A204.1 (cell line): ENCODE data around the gene ZCWPW2.

Source experiments
- FAIRE-seq: peaks from 2 replicates; lab custom pipeline; 2012; peaks lifted over from hg19 to GRCh38; lab: Jason Lieb, UNC

ZCWPW2 gene

GRCh38 chr3:28348629-28349468, at the start of gene ZCWPW2, which contains the start of gene AZI2:
Gene ZCWPW2 (plus strand): TSS chr3:28348721. CDS start chr3:28413069, 64,348 bp downstream.
Gene AZI2 (minus strand): TSS chr3:28348824. CDS start chr3:28340617, 8,207 bp downstream.
- peak; percentile 93 for FAIRE-seq

GRCh38 chr3:28299705-28300104, 48.8 kb upstream of the ZCWPW2 start:
- FAIRE-seq, result peak; percentile 47

GRCh38 chr3:28300345-28300962, 48.1 kb upstream of the ZCWPW2 start:
- FAIRE-seq, result no peak

GRCh38 chr3:28301688-28302087, 46.8 kb upstream of the ZCWPW2 start:
- no peak for FAIRE-seq

- FAIRE-seq, result peak; percentile 53
These were observed 40.3 kb upstream of the ZCWPW2 start for GRCh38 chr3:28308196-28308595.

GRCh38 chr3:28315711-28316110, 32.8 kb upstream of the ZCWPW2 start:
- no peak for FAIRE-seq

- FAIRE-seq, result no peak
These were observed 32.3 kb upstream of the ZCWPW2 start for GRCh38 chr3:28316226-28316625.

GRCh38 chr3:28317438-28318022, 31.0 kb upstream of the ZCWPW2 start:
- peak; percentile 93 for FAIRE-seq

GRCh38 chr3:28320981-28321380, 27.5 kb upstream of the ZCWPW2 start:
- no peak for FAIRE-seq

- FAIRE-seq, result no peak
These were observed 26.1 kb upstream of the ZCWPW2 start for GRCh38 chr3:28322464-28322863.

GRCh38 chr3:28326458-28326926, 22.0 kb upstream of the ZCWPW2 start:
- no peak for FAIRE-seq

- peak; percentile 98 for FAIRE-seq
These were observed 20.1 kb upstream of the ZCWPW2 start for GRCh38 chr3:28328188-28329151.

GRCh38 chr3:28334552-28334951, 14.0 kb upstream of the ZCWPW2 start:
- peak; percentile 96 for FAIRE-seq

GRCh38 chr3:28335246-28335645, 13.3 kb upstream of the ZCWPW2 start:
- no peak for FAIRE-seq

GRCh38 chr3:28337230-28337629, 11.3 kb upstream of the ZCWPW2 start:
- FAIRE-seq, result no peak

- FAIRE-seq, result no peak
These were observed 5.4 kb upstream of the ZCWPW2 start for GRCh38 chr3:28343144-28343543.

GRCh38 chr3:28345690-28346089, 2.8 kb upstream of the ZCWPW2 start:
- FAIRE-seq, result no peak

- FAIRE-seq, result no peak
These were observed 902 bp upstream of the ZCWPW2 start for GRCh38 chr3:28347374-28348264.

GRCh38 chr3:28348265-28348628, 274 bp upstream of the ZCWPW2 start:
- FAIRE-seq, result no peak

GRCh38 chr3:28349469-28350000, 1.0 kb downstream of the ZCWPW2 start:
- FAIRE-seq, result no peak

- FAIRE-seq, result no peak
These were observed 27.9 kb downstream of the ZCWPW2 start for GRCh38 chr3:28376424-28376823.
